Activated B cell treated with CpG ODN at 0.5 μM for 24 hours (primary cell): ENCODE data around the gene KBTBD3. TPM values are rescaled to one million over a fixed set of nuclear protein-coding genes. Genes with fewer than 3 reads are reported as not detected.

Source experiments
- ATAC-seq: fragments of 200-7000 bp; cut with Tn5 transposase; one replicate; pipeline ENCODE4 v1.10.0; 2021; ENCODE audit warnings: low read depth, mild to moderate bottlenecking, moderate library complexity
- CTCF ChIA-PET: fragments of 350-600 bp; sonication (Branson Sonifier 250); formaldehyde crosslinking; loops from one replicate; lab custom pipeline; 2021; ENCODE audit warnings: antibody characterized with exemption; lab: Charles Lee
- POLR2A ChIA-PET: fragments of 350-600 bp; sonication (Branson Sonifier 250); formaldehyde crosslinking; loops from one replicate; lab custom pipeline; 2021; ENCODE audit warnings: antibody characterized with exemption; lab: Charles Lee
- DNase-seq: peaks from one replicate; pipeline ENCODE4 v3.0.0; 2022
- H3K27ac Mint-ChIP-seq: one replicate; pipeline ENCODE4 v1.8.0; 2020; ENCODE audit warnings: mixed read lengths
- H3K27me3 Mint-ChIP-seq: one replicate; pipeline ENCODE4 v1.8.0; 2021; ENCODE audit warnings: mixed read lengths
- H3K36me3 Mint-ChIP-seq: one replicate; pipeline ENCODE4 v1.8.0; 2021; ENCODE audit warnings: low read depth, mixed read lengths
- H3K4me1 Mint-ChIP-seq: one replicate; pipeline ENCODE4 v1.8.0; 2021; ENCODE audit warnings: mixed read lengths
- H3K4me3 Mint-ChIP-seq: one replicate; pipeline ENCODE4 v1.8.0; 2020; ENCODE audit warnings: mild to moderate bottlenecking, mixed read lengths
- H3K9me3 Mint-ChIP-seq: one replicate; pipeline ENCODE4 v1.8.0; 2020; ENCODE audit warnings: mixed read lengths
- CTCF ChIP-seq: fragments of 200-600 bp; IDR thresholded peaks from one replicate; pipeline ENCODE4 v1.8.0; 2022; ENCODE audit warnings: antibody characterized with exemption, mild to moderate bottlenecking
- intact Hi-C: fragments of 100-400 bp; cut with micrococcal nuclease; formaldehyde crosslinking; loops from one replicate; pipeline ENCODE4 v1.15.1; 2024
- total RNA-seq: library from RNA; stranded (reverse); gene quantifications from 2 replicates; pipeline ENCODE4 v1.2.3, GENCODE V29; 2022

The KBTBD3 gene
- total RNA-seq, 1 donor from 2014 or later: 7.7 TPM

DNA sequence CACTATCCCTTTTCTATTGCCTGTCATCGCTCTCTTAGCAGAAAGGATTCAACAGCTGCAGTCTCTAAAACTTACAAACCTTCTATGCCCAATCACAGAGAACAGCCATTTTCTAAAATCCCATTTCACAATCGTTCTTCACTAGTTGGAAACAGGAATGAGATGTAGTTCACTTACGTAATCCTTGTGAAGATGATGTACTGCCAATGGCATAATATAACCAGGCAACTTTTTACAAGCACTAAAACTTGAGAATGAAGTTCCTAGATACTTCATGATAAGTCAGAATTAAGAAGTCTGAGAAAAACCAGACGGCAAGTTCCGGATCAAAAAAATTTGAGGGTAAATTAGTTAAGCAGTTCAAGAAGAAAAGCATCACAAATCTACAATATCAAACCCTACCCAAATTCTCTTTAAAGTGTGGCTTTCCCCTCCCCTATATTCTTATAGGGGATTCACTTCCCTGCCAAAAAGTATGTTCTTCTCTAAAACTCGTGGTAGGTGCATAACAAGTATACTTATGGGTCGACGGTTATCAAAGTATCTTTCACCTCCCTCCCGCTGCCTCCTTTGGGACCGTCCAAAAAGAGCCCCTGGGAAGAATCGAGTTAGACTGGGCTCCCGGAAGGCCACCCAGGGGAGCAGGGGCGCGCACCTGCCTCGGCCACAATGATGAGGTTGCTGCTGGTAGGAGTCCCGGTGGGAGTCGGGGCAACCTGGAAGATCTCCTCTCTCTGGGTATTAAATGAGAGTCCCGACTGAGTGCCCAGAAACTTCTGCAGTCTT lies 55.8 kb downstream of the KBTBD3 start:
- peak overlapping the region; percentile 92 for H3K27ac Mint-ChIP-seq
- intact Hi-C loops: loop anchor here (5.0 to 10.0 kb wide), 4 partner anchors 41 to 1836 kb away; partner anchors contain the start of genes CWF19L2 and SLC35F2

DNA sequence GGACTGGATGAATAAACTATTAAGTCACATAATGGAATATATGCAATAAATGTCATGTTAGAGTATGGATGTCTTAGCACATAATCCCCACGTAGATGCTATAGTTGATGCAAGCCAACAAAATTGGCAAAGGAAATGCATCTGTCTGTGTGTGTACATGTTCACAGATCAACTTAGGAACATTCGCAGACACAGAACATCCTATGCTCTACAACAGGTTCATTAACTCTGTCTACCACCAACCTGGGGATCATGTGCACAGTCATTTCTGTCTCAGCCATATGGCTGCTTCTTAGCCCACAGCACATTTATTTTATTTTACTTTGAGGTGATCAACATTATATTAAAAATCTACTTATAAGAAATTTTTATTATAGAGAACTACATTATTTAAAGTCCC lies 60.1 kb downstream of the KBTBD3 start:
- H3K36me3 Mint-ChIP-seq: peaks cover 26% of the 10 kb centered on the region
- no peak overlapping the region for H3K4me3 Mint-ChIP-seq
- H3K4me1 Mint-ChIP-seq: peaks cover 48% of the 10 kb centered on the region
- intact Hi-C loops: no loop called here
- ChIA-PET CTCF (no interaction called here), POLR2A (no interaction called here)
- ATAC-seq (no peak), DNase-seq (no peak)
- H3K9me3 Mint-ChIP-seq: no peaks in the 10 kb centered on the region
- H3K27me3 Mint-ChIP-seq: no peaks in the 10 kb centered on the region
- no peak for TF ChIP-seq CTCF
- no peak overlapping the region for H3K27ac Mint-ChIP-seq

More for the DNA sequence above, 55.8 kb downstream of the KBTBD3 start:
- Mint-ChIP-seq H3K4me3 (peak overlapping the region; percentile 98), H3K36me3 (peaks cover 20% of the 10 kb centered on the region), H3K27me3 (peaks cover 2% of the 10 kb centered on the region), H3K4me1 (peaks cover 46% of the 10 kb centered on the region), H3K9me3 (no peaks in the 10 kb centered on the region)
- no peak for DNase-seq
- no peak for TF ChIP-seq CTCF
- CTCF ChIA-PET: no interaction called here
- POLR2A ChIA-PET: interaction anchor here (1.9 kb wide), 1 partner anchor 55 kb away, joined by 13 read pairs; the partner anchor contains the start of genes AASDHPPT and KBTBD3
- no peak for ATAC-seq

- no peak for TF ChIP-seq CTCF
- peaks cover 31% of the 10 kb centered on the region for H3K36me3 Mint-ChIP-seq
- intact Hi-C loops: no loop called here
- no peak overlapping the region for H3K27ac Mint-ChIP-seq
- DNase-seq: no peak
- H3K9me3 Mint-ChIP-seq: no peaks in the 10 kb centered on the region
- ChIA-PET CTCF (no interaction called here), POLR2A (no interaction called here)
- peaks cover 32% of the 10 kb centered on the region for H3K4me1 Mint-ChIP-seq
- H3K27me3 Mint-ChIP-seq: no peaks in the 10 kb centered on the region
- ATAC-seq: no peak
- no peak overlapping the region for H3K4me3 Mint-ChIP-seq
Observed at GRCh38 chr11:106015066-106015465, 62.1 kb downstream of the KBTBD3 start.

- TF ChIP-seq CTCF: no peak
- POLR2A ChIA-PET: no interaction called here
- intact Hi-C loops: no loop called here
- Mint-ChIP-seq H3K4me3 (no peak overlapping the region), H3K27me3 (no peaks in the 10 kb centered on the region), H3K36me3 (peaks cover 32% of the 10 kb centered on the region), H3K9me3 (no peaks in the 10 kb centered on the region), H3K27ac (no peak overlapping the region), H3K4me1 (peaks cover 28% of the 10 kb centered on the region)
- CTCF ChIA-PET: no interaction called here
- DNase-seq: no peak
- ATAC-seq: no peak
Observed at GRCh38 chr11:106014620-106015019, 62.5 kb downstream of the KBTBD3 start.

DNA sequence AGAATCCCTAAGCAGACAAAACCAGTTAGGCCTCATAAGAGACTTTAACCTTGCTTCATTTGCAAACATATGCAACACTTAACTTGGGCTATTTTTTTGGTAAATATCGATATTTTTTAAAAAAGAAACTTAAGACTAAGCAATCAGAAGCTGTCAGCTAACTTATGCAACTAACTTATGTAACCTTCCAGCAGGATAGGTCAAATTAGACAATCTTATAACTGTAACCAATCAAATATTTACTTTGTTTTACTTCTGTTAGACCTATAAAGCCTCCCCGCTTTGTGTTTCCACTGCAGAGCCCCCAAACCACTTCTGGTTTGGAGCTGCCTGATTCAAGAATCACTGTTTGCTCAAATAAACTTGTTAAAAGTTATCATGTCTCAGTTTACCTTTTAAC lies 63.1 kb downstream of the KBTBD3 start:
- TF ChIP-seq CTCF: no peak
- Mint-ChIP-seq H3K9me3 (no peaks in the 10 kb centered on the region), H3K4me3 (no peak overlapping the region), H3K27ac (no peak overlapping the region), H3K36me3 (peaks cover 38% of the 10 kb centered on the region), H3K4me1 (peaks cover 24% of the 10 kb centered on the region), H3K27me3 (no peaks in the 10 kb centered on the region)
- POLR2A ChIA-PET: no interaction called here
- CTCF ChIA-PET: no interaction called here
- ATAC-seq (no peak), DNase-seq (no peak)
- intact Hi-C loops: no loop called here
